Colonic mucosa (tissue), 4 donors: ENCODE data around the gene CNTN3. TPM values are rescaled to one million over a fixed set of nuclear protein-coding genes. Genes with fewer than 3 reads are reported as not detected.

Experiments used
- DNase-seq: peaks from one replicate; pipeline ENCODE4 v3.0.0-alpha.2; 2020
- H3K27ac ChIP-seq: fragments of 200-600 bp; one replicate; pipeline ENCODE4 v1.8.0; 2021
- H3K27me3 ChIP-seq: fragments of 200-600 bp; one replicate; pipeline ENCODE4 v1.8.0; 2021
- H3K36me3 ChIP-seq: fragments of 200-600 bp; one replicate; pipeline ENCODE4 v1.8.0; 2021
- H3K4me1 ChIP-seq: fragments of 200-600 bp; one replicate; pipeline ENCODE4 v1.8.0; 2021; ENCODE audit warnings: mild to moderate bottlenecking
- H3K4me3 ChIP-seq: fragments of 200-600 bp; one replicate; pipeline ENCODE4 v1.8.0; 2021
- H3K9ac ChIP-seq, 2 donors: one replicate each; pipeline ENCODE4 v1.7.0; 2013; ENCODE audit warnings: control low read depth in 2 of 2, low read depth in 2 of 2, low read length in 2 of 2
- H3K9me3 ChIP-seq: fragments of 200-600 bp; one replicate; pipeline ENCODE4 v1.8.0; 2021
- intact Hi-C: fragments of 100-400 bp; cut with DNase I; formaldehyde crosslinking; loops from one replicate; pipeline ENCODE4 v1.14.1; 2022
- total RNA-seq, 2 donors: library from RNA; stranded (reverse); fragmentation: NEBNext Ultra II Directional in 1 of 2; extraction: Animal tissue kit (Norgen Biotek cat#: 25700) in 1 of 2; gene quantifications; one replicate each; pipeline ENCODE4 v1.2.1, GENCODE V29; 2021
- TF ChIP-seq, protein P1 (sequence below): fragments of 200-600 bp; IDR thresholded peaks from one replicate; pipeline ENCODE4 v1.8.0; 2022; ENCODE audit warnings: antibody characterized with exemption, mild to moderate bottlenecking
- donor health status: healthy.
- donor health status: DM: no; HTN: no; CAD: no.
- donor health status: DM: no; HTN: no; CAD: no.

Gene CNTN3
- total RNA-seq, 2 donors from 2014 or later = 5.3 to 6.7 TPM

- no peak overlapping the region for H3K27ac ChIP-seq
- intact Hi-C loops = loop anchor here (10.0 kb wide), 1 partner anchor 360 kb away; no protein-coding TSS in a partner anchor
- TF ChIP-seq, protein P1, sequence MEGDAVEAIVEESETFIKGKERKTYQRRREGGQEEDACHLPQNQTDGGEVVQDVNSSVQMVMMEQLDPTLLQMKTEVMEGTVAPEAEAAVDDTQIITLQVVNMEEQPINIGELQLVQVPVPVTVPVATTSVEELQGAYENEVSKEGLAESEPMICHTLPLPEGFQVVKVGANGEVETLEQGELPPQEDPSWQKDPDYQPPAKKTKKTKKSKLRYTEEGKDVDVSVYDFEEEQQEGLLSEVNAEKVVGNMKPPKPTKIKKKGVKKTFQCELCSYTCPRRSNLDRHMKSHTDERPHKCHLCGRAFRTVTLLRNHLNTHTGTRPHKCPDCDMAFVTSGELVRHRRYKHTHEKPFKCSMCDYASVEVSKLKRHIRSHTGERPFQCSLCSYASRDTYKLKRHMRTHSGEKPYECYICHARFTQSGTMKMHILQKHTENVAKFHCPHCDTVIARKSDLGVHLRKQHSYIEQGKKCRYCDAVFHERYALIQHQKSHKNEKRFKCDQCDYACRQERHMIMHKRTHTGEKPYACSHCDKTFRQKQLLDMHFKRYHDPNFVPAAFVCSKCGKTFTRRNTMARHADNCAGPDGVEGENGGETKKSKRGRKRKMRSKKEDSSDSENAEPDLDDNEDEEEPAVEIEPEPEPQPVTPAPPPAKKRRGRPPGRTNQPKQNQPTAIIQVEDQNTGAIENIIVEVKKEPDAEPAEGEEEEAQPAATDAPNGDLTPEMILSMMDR = no peak
These were observed 9.8 kb upstream of the CNTN3 start for GRCh38 chr3:74624301-74624700.

GRCh38 chr3:74623261-74623836, 8.9 kb upstream of the CNTN3 start:
- Histone ChIP-seq H3K27me3 (no peaks in the 10 kb centered on the region), H3K27ac (no peak overlapping the region), H3K36me3 (no peaks in the 10 kb centered on the region), H3K9ac (no peak overlapping the region), H3K4me3 (no peak overlapping the region), H3K9me3 (no peaks in the 10 kb centered on the region), H3K4me1 (no peaks in the 10 kb centered on the region)
- DNase-seq = no peak
- intact Hi-C loops = loop anchor here (10.0 kb wide), 1 partner anchor 359 kb away; no protein-coding TSS in a partner anchor
- TF ChIP-seq, protein P1 = no peak

More at GRCh38 chr3:74624301-74624700, 9.8 kb upstream of the CNTN3 start:
- H3K9ac ChIP-seq = no peak overlapping the region
- no peak overlapping the region for H3K4me3 ChIP-seq
- no peaks in the 10 kb centered on the region for H3K4me1 ChIP-seq
- H3K36me3 ChIP-seq = no peaks in the 10 kb centered on the region
- H3K27me3 ChIP-seq = no peaks in the 10 kb centered on the region
- no peak for DNase-seq
- no peaks in the 10 kb centered on the region for H3K9me3 ChIP-seq

- Histone ChIP-seq H3K27me3 (no peaks in the 10 kb centered on the region), H3K4me3 (no peak overlapping the region), H3K36me3 (no peaks in the 10 kb centered on the region), H3K4me1 (no peaks in the 10 kb centered on the region), H3K9me3 (no peaks in the 10 kb centered on the region), H3K9ac (no peak overlapping the region), H3K27ac (no peak overlapping the region)
- intact Hi-C loops = loop anchor here (10.0 kb wide), 1 partner anchor 357 kb away; no protein-coding TSS in a partner anchor
- TF ChIP-seq, protein P1 = no peak
- DNase-seq = no peak
These were observed 7.1 kb upstream of the CNTN3 start for GRCh38 chr3:74621581-74621980.

DNA sequence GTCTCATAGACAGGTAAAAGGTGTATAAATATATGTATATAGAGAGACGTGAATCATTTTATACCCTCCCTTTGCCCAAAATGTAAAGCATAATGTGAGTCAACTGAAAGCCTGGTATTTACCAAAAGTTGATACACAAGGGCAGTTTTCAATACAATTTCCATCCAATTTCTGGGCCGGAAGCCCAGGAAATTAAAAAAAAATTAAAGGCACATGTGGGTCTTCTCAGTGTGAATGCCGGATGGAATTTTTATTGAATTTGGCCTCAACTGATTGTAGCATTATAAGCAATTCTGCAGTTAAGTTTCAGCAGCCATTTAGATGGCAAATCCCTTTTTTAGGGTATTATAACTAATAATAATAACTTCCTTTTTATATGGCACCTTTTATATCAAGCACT, 3.3 kb upstream of the CNTN3 start:
- no peaks in the 10 kb centered on the region for H3K27me3 ChIP-seq
- no peaks in the 10 kb centered on the region for H3K4me1 ChIP-seq
- DNase-seq = no peak
- intact Hi-C loops = no loop called here
- no peaks in the 10 kb centered on the region for H3K9me3 ChIP-seq
- TF ChIP-seq, protein P1 = no peak
- H3K27ac ChIP-seq = no peak overlapping the region
- H3K36me3 ChIP-seq = no peaks in the 10 kb centered on the region
- no peak overlapping the region for H3K4me3 ChIP-seq
- H3K9ac ChIP-seq = no peak overlapping the region

DNA sequence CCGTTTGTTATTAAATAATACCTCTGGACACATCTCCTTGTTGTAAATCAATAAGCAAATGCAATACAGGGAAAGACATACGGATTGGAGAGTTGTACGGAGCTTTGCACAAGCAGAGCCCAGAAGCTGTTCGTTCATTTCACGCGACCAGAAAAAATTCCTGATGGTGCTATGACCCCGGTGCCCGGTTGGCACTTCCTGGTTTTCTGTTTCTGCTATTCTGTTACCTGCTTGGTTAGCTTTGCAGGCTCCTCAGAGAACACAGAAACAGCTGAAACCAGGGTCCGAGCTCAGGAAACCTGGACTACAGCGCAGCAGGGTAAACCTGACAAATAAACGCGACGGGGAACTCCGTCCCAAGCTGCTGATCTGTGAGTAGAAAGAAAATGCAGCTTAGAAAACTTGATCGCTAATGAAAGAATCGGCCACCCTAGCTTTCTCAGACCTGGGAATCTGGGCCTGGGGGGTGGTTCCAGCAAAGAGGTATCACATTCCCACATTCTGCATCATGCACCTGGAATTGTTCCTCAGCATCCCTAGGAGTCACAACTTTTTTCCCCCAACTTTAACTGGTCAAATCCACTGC, 845 bp downstream of the CNTN3 start:
- Histone ChIP-seq H3K4me1 (peaks cover 10% of the 10 kb centered on the region), H3K27me3 (no peaks in the 10 kb centered on the region), H3K36me3 (no peaks in the 10 kb centered on the region), H3K4me3 (peak overlapping the region; percentile 42), H3K9me3 (no peaks in the 10 kb centered on the region), H3K27ac (no peak overlapping the region), H3K9ac (peak overlapping the region in 1 of 2 donors; percentile 77)
- DNase-seq = peak; percentile 52
- TF ChIP-seq, protein P1 = no peak
- intact Hi-C loops = no loop called here
